Measurements from ENCODE around the gene PI16.

GRCh38 chr6:36964908-36965307 lies 10.4 kb downstream of the PI16 start:
- TF ChIP-seq POLR2A (IDR thresholded peaks at IDR 0.05; ENCODE audit: low read length) (no peak), GATA1 (IDR thresholded peaks at IDR 0.05; ENCODE audit: low read depth, low read length) (no peak)
